Skin of body (tissue), 2 donors: ENCODE data around the gene ITGB5. TPM values are rescaled to one million over a fixed set of nuclear protein-coding genes. Genes with fewer than 3 reads are reported as not detected.
A peak's percentile ranks its signal among the peaks of the same experiment; 100 is the strongest.
"Not testable (repeated sequence)": the region's sequence is repeated elsewhere in the genome, so short reads cannot be mapped to it uniquely, and the experiment has no call there.

Experiments used
- DNase-seq: peaks from one replicate; lab custom pipeline; 2025; lab: John Stamatoyannopoulos, UW
- total RNA-seq: library from RNA; depleted of rRNA; stranded (reverse); fragments of >200 nt; gene quantifications from one replicate; pipeline ENCODE4 v1.2.3, GENCODE V29; 2014

Gene ITGB5
- total RNA-seq, 1 donor from 2014 or later = 74.8 TPM

DNA sequence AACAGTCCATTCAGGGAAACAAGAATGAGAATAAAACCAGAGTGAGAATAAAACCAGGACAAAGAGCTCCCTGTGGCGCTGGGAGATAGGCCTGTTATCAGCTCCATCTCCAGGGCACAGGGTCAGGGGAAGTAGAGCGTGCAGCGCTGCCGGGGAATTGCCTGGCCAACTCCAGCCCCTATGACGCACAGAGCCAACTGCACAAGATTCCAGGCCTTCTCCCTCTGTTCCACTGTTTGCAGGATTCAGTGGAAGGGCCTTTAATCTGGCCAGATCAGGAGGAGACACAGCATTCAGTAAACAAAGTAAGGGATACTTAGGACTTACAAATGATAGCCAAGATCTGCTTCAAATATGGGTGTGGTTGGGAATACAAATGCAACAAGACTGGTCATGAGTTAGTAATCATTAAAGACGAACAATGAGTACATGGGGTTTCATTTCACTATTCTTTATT is 49.4 kb downstream of the ITGB5 start:
- peak; percentile 47 for DNase-seq

DNA sequence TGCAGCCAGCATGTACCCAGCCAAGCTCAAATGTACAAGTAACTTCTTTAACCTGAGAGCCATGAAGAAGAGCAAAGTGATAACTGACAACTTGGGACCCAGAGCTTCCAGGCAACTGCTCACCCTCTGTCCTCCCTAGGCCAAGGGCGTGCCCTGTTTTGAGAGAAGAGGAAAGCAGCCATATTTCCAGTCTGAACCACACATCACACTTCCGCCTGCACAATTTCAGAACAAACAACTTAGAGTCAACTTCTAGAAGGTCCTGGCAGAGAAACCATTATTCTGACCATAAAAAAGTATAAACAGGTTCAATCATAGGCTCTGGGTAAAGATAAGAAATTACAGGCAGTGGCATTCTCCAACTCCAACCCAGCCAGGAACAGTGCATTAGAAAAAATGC is 50.1 kb downstream of the ITGB5 start:
- DNase-seq = no peak

DNA sequence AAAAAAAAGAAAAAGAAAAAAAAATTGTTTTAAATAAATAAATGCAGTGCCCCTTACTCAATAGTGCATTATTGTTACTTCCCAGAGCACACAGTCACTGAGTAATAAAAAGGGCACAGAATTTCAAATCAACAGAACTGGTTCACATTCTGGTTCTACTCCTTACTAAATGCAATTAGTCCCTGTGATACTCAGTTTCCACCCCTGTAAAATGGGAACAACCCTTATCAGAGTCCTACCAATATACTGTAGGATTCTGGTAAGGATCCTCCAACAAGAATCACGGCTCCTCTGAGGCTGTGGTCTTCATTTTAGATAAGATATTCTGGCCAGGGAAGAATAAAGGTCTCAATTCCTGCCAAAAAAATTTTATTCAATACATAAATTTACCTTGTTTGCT is 50.7 kb downstream of the ITGB5 start:
- DNase-seq = no peak

DNA sequence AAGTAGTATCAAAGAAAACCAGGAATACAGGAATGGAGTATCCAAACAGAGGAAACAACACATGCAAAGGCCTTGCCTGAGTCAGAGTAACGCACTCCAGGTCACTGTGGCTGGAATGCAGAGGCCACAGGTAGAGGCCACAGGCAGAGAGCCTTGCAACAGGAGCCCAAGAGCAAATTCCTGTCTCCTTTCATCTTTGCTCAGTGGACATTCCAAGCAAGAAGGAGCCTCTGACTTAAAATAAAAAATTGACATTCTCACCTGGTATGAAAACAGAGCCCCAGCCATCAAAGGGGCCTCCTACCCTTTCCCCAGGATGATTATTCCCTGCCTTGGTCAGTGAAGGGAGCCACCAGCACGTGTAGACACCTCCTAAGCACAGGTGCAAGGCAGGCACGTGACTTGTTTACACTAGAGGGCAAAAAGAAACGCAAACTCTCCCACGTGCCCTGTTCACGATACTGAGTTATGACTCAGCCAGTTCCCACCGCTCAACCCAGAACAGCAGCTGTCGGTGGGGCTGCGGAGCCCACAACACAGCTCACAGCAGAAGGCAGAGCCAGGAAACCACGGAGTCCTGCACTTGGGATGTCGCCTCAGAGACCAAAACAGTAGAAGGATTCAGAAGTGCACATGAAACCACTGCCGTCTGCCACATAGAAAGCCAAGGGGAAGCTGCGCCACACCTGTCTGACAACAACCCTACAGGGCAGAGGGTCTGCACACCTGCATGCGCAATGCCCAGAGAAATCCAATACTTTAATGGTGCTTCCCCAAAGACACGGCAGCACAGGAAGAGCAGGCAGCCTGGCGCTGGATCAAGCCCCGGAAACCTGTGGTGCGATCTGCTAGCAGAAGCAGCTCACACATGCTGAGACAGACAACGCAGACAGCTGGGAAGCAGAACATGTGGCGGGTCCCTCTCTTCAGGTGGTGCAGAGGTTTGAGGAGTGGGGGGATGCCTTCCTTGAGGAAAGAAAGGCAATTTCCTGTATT is 52.1 kb downstream of the ITGB5 start:
- DNase-seq = peak; percentile 61

DNA sequence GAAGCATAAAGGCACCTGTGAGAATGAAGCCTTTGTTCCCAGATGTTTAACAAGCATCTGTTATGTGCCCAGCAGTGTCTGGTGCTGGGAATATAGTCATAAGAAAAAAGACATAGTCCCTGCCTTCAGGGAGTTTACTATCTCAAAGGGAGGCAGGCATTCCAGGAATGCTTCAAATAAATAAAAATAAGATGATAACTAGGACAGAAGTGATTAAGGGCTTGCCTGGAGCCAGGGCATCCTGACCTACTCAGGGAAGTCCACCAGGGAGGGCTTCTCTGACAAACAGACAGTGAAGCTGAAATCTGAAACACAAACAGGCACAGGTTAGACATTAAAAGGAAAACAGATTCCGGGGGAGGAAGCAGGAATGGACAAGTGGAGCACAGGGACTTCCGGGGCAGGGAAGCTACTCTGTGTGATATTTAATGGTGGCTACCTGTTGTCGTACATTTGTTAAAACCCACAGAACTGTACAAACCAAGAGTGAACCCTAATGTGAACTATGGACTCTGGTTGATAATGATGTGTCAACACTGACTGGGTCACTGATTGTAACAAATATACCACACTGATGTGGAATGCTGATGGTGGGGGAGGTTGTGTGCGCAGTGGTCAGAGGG is 53.3 kb downstream of the ITGB5 start:
- no peak for DNase-seq

DNA sequence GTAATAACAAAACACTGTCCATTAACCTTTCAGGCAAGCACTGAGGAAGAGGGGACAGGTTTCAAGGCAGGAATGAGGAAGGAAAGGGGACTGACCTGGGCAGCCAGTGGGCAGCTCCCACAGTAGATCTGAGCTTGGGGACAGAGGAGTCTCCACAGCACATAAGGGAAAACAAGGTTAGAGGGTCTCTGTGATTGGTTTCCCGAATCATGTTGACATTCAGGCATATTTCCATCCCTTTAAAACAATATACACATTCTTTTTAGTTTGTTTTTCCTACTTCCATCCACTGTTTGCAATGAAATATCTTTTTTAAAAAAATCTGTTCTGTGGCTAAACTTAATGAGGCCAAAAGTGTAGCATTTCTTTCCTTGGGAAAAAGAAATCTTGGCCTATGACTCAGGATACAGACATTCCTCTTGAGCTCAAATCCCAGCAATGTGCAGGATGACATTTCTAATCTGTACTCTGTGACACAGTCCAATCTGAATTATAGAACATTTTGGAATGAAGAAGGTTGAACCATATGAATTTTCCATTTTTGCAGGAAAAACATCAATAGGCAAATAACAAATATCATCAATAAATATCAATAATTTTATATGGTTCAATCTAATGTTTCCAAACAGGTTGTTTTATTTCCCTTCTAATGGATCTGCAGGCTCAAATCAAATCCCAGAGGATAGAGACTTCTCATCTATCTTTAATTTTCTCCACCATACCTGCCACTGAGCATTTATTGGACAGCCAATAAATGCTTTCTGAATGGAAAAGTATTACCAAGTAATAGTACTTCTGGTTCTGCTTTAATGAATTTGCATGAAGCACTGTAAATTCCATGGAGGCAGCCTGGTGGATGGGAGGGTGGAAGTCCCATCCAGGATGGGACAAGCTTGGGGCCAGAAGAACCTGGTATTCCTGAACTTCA is 54.1 kb downstream of the ITGB5 start:
- DNase-seq = no peak

DNA sequence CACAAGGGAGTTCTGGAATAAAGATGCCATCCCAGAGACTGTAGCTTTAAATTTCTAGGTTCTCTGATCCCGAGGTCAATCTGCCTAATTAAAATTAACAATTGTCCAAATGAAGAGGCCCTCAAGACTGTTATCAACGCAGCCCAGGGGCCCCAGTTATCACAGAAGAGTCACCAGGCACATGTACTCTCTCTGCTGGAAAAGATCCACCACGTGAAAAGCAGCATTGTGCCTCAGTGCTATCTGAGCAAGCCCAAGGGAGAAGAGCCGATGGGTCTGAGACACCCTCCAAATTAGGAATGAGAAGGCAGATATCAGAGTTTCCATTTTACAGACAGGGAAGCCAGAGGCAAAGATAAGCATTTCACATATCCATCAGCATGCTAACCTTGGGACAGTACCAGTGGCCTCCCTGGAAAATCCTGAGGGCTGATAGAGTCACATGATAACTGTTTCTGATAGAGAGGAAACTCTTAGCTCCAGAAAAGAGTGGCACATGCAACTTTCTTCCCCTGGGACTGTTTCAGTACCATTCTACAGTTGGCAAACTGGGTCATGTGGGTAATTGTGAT is 55.5 kb downstream of the ITGB5 start:
- no peak for DNase-seq

DNA sequence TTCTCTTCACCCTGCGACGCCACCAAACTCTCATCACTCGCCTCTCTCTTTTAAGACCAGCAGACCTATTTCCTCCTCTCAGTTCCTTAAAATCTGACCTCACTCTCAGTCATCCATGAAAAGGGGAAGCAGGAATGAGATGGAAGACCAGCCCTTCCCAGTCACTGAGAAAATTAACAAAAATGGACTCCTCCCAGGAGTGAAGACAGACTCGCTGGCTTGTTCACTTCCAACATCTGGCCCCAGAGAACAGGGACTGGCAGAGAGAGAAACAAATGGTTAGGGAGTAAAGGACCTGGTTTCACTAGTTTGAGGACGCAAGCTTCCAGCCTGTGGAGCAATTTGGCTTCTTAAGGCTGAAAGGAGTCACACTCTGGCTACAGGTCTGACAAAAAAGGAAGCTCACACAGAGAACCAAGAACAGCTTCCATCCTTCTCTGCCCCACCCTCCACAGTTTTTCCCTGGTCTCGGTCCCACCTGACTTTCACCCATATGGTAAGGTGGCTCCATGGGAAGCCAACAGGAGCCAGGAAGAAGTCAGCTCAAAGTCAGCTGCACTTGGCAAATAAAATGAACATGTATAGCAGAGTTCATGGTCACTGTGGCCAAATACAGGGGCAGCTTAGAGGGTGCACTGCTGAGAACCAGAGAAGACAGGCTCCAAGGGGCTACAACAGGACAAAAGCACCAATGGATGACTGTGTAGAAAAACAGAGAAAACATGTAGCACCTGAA is 57.2 kb downstream of the ITGB5 start:
- DNase-seq = no peak

DNA sequence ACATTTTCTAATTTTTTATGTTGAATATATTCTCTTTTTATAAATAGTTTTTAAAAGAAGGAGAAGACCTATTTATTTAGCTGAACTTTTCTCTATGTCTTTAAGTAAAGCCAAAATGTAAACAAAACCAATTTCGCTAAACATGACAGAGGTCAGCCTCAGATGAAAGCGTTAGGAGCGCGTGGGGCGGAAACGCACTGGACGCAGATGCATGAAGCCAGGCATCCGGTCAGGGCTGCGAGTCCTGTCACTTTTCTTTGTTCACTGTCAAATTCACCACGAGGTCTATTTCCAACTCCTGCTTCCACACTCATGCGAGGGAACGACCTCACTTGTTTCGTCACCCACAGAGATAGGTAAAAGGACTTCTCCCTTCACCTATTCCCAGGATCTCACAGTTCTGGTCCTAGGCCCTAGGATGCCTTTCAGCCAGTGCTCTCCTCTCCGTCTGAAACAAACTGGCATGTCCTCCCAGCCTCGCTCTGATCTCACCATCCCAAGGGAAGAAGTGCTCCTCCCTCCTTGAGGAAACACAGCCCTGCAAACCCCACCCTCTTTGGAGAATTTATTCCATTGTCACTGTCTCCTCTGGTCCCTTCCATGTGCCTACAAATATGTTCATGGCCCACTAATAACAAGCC is 57.9 kb downstream of the ITGB5 start:
- no peak for DNase-seq

DNA sequence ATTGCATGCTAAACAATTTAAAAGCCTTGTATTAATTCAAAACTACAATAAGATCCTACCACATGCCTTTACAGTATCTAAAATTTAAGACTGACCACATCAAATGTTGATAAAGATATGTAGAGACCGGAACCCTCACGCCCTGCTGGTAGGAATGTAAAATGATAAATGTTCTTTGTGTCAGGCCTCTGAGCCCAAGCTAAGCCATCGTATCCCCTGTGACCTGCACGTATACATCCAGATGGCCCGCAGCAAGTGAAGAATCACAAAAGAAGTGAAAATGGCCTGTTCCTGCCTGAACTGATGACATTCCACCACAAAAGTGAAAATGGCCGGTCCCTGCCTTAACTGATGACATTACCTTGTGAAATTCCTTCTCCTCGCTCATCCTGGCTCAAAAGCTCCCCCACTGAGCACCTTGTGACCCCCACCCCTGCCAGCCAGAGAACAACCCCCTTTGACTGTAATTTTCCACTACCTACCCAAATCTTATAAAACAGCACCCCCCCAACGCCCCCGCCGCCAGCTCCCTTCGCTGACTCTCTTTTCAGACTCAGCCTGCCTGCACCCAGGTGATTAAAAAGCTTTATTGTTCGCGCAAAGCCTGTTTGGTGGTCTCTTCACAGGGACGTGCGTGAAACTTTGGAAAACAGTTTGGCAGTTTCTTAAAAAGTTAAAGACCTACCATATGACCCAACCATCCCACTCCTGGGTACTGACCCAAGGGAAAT is 59.5 kb downstream of the ITGB5 start:
- not testable (repeated sequence) for DNase-seq

DNA sequence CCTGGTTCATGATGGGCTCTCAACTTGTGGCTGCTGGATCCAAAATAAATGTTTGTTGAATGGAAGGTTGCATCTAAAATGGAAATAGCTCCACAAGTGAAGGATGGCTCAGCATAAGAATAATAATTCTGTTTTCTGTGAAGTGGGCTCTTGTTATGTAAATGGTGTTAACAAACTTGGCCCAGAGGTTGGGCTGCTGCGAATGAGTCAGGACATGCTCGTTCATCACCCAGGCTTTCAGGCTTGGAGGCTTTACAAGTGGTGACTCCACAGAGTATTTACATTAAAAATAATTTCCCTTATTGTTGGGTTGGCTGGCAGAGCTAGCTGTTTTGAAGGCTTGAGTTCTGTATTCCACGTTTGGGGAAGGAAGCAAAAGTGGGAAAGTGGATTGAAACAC is 60.5 kb downstream of the ITGB5 start:
- no peak for DNase-seq

DNA sequence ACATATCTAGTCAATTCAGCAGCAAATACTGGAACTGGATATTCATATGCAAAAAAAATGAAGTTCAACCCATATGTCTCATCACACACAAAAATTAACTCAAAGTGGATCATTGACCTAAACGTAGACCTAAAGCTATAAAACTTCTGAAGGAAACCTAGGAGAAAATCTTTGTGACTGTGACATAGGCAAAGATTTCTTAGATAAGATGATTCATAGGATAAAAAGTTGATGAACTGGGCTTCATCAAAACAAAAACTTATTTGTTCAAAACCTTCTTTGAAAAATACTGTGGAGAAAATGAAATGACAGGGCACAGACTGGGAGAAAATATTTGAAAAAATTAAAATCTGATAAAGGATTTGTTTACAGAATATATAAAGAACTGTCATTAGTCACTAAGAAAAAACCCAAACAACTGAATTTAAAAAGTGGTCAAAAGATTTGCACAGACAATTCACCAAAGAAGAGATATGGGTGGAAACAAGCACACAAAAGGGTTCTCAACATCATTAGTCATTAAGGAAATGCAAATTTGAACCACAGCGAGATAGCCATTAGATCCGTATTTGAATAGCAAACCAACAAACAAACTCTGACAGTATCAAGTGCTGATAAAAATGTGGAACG is 62.8 kb downstream of the ITGB5 start:
- no peak for DNase-seq

DNA sequence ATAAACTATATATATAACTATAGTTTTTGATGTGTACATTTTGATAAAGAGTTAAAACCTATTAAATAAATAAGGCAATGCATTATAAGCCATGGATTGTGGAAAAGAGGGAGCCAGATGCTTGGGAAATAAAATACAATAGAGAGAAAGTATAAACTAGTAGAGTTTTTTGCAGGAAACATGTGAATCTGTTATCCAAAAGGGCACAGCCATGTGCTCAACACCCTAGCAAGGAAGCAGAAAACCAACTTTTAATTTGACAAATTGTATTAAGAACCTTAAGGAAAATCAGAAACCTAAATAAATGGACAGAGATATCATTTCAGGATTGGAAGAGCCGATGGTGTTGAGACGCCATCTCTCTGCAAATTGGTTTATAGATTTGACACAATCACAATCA is 63.5 kb downstream of the ITGB5 start:
- no peak for DNase-seq

DNA sequence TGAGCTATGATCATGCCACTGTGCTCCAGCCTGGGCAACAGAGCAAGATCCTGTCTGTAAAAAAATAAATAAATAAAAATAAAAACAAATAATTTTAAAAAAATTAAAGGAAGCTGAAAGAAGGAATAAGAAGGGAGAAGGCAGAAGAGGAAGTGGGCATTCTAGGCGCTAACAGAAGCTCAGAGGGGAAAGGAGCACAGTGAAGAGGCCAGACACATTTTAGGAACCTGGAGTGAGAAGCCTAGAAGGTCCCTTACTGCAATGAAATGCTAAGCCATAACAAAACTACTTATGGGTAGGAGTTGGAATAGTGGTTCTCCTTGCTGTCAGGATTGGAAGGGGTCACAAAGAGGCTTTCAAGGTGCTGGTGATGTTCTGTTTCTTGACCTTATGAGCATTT is 64.0 kb downstream of the ITGB5 start:
- no peak for DNase-seq

DNA sequence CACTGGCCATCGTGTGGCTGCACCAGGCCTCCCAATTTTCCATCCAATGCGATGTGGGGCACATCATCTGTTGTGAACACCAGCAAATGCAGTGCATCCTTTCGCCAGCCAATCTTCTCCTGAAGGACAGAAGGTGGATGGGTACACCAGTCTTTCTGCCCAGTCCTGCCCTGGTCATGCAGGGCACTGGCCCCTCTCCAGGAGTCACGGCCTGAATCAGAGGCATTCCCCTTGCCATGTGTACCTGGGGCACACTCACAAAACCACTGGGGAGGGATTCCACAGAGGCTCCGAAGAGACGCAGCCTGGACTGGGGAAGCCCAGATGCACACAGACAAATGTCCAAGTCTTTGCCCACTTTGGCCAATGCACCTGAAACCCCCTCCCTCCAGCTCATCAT is 65.8 kb downstream of the ITGB5 start:
- DNase-seq = no peak

DNA sequence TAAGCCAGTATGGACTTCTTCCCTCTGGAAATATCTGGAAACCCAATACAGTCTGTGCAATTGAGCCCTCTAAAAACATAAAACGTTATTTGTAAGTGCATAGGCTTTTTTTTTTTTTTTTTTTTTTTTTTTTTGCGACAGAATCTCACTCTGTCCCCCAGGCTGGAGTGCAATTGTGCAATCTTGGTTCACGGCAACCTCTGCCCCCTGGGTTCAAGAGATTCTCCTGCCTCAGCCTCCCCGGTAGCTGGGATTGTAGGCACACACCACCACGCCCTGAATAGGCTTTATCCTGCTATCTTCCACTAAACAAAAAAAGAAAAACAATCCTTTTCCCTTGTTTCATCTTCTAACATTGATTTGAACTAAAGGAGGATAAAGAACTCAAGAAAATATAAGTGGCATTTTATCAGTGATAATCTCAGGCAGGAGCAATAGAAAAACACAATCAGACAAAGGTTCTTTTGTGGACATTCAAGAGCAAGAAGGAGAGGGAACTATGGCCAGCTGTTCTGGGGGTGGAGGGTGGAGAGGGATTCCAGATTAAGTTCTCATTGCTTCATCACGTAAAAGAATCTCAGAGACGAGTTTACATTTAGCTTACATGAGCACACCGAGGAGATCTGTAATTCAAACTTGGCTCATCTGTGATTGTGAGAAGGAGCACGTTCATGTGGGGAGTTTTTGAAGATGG is 68.6 kb downstream of the ITGB5 start:
- peak; percentile 13 for DNase-seq

DNA sequence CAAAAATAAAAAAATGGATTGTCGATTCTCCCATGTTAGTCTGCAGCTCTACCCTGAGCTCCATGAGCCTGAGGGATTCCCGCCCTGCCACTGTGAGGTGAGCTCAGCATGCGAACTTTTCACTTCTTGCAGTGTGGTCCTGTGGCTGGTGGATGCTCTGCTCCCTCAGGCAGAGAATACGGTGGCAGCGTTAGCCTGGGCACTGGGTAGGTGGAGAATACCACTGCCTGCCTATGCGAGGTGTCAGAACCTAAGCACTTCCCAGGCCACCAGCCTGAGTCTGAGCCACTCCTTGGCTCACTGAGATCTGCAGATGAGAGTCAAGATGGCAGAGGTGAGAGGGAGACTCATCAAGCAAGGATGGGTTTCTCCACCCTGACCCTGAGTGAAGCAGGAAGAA is 70.1 kb downstream of the ITGB5 start:
- no peak for DNase-seq

DNA sequence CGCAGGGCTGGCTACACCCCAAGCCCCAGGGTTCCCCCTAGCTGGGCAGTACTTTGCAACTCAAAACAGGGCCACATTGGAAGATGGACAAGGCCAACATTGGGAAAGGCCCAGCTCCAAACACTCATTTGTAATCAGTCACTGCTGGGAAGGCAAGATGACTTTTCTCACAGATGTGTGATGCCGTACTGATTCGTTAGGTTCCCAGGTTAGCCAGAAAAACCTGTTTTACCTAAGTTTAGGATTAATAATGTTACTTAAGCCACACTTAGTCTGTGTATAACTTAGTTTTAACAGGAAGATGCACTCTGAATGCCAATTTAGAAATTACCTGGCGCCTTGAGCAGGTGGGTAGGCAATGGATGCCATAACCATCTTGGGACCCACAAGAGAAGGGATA is 71.0 kb downstream of the ITGB5 start:
- DNase-seq = no peak
